HepG2 (cell line): ENCODE data around the gene HAP1. TPM values are rescaled to one million over a fixed set of nuclear protein-coding genes. Genes with fewer than 3 reads are reported as not detected.

ENCODE experiments used
- DDIT3 ChIP-seq: sonication (generic); formaldehyde crosslinking; IDR thresholded peaks from 2 replicates; pipeline ENCODE4 v1.4.0; 2020; ENCODE audit warnings: mild to moderate bottlenecking, missing genetic modification reagents
- DMTF1 ChIP-seq: sonication (generic); formaldehyde crosslinking; IDR thresholded peaks from 2 replicates; pipeline ENCODE4 v1.4.0; 2020; ENCODE audit warnings: mild to moderate bottlenecking, missing genetic modification reagents
- DRAP1 ChIP-seq: IDR thresholded peaks from 2 replicates; pipeline ENCODE4 v1.6.1; 2016; ENCODE audit warnings: missing genetic modification reagents, missing compliant biosample characterization
- HES4 ChIP-seq: sonication (generic); formaldehyde crosslinking; IDR thresholded peaks from 2 replicates; pipeline ENCODE4 v1.9.0; 2021; ENCODE audit warnings: mild to moderate bottlenecking, missing genetic modification reagents, borderline replicate concordance
- HNF4A ChIP-seq: sonication (generic); formaldehyde crosslinking; IDR thresholded peaks from 2 replicates; pipeline ENCODE4 v1.4.0; 2020; ENCODE audit warnings: missing genetic modification reagents
- HNRNPL ChIP-seq: fragments of 200-400 bp; formaldehyde crosslinking; IDR thresholded peaks from 2 replicates; pipeline ENCODE4 v1.6.1; 2017; ENCODE audit warnings: mild to moderate bottlenecking, low read depth, low read length
- HNRNPUL1 ChIP-seq: fragments of 200-400 bp; formaldehyde crosslinking; IDR thresholded peaks from 2 replicates; pipeline ENCODE4 v1.6.1; 2017; ENCODE audit warnings: low read depth, mild to moderate bottlenecking, low read length, moderate library complexity
- KLF12 ChIP-seq: sonication (generic); formaldehyde crosslinking; IDR thresholded peaks from 2 replicates; pipeline ENCODE4 v1.4.0; 2020; ENCODE audit warnings: missing genetic modification reagents, borderline replicate concordance
- REPIN1 ChIP-seq: sonication (generic); formaldehyde crosslinking; IDR thresholded peaks from 2 replicates; pipeline ENCODE4 v1.8.0; 2022; ENCODE audit warnings: missing genetic modification reagents, low read depth, mild to moderate bottlenecking, borderline replicate concordance
- SIX4 ChIP-seq: sonication (generic); formaldehyde crosslinking; IDR thresholded peaks from 2 replicates; pipeline ENCODE4 v1.4.0; 2020; ENCODE audit warnings: missing genetic modification reagents
- THAP9 ChIP-seq: sonication (generic); formaldehyde crosslinking; IDR thresholded peaks from 2 replicates; pipeline ENCODE4; 2020; ENCODE audit warnings: missing genetic modification reagents, mild to moderate bottlenecking, borderline replicate concordance
- TIGD3 ChIP-seq: sonication (generic); formaldehyde crosslinking; IDR thresholded peaks from 2 replicates; pipeline ENCODE4 v1.5.1; 2020; ENCODE audit warnings: mild to moderate bottlenecking, missing genetic modification reagents, borderline replicate concordance
- XRCC5 ChIP-seq: fragments of 200-400 bp; formaldehyde crosslinking; optimal IDR thresholded peaks from 2 replicates; pipeline ENCODE3; 2017; ENCODE audit warnings: mild to moderate bottlenecking, low read length
- ZNF333 ChIP-seq: sonication (generic); formaldehyde crosslinking; IDR thresholded peaks from 2 replicates; pipeline ENCODE4 v1.4.0; 2020; ENCODE audit warnings: mild to moderate bottlenecking, missing genetic modification reagents, borderline replicate concordance
- ZNF335 ChIP-seq: sonication (generic); formaldehyde crosslinking; IDR thresholded peaks from 2 replicates; pipeline ENCODE4 v1.4.0; 2020; ENCODE audit warnings: missing genetic modification reagents
- ZNF616 ChIP-seq: sonication (generic); formaldehyde crosslinking; IDR thresholded peaks from 2 replicates; pipeline ENCODE4 v1.5.0; 2020; ENCODE audit warnings: low read depth, mild to moderate bottlenecking, missing genetic modification reagents
- ZSCAN25 ChIP-seq: sonication (generic); formaldehyde crosslinking; IDR thresholded peaks from 2 replicates; pipeline ENCODE4 v1.8.0; 2022; ENCODE audit warnings: mild to moderate bottlenecking, missing genetic modification reagents
- polyA plus RNA-seq, 8 experiments: library from polyadenylated mRNA; depleted of rRNA in 3 of 8; stranded (reverse) in 7 of 8; unstranded in 1 of 8; fragments of >200 nt; fragmentation: Illumina TruSeq in 4 of 8; extraction: Trizol in 4 of 8; gene quantifications; 2 replicates each; pipeline versions ENCODE4 v1.2.1 to v1.2.3, GENCODE V29; 2011 to 2016; ENCODE audit warnings: low read depth in 4 of 8, missing spikeins in 1 of 8, mixed read lengths in 1 of 8; ENCODE audit not compliant: insufficient read depth in 1 of 8
- total RNA-seq, 5 experiments: library from RNA; depleted of rRNA; stranded (reverse); fragments of >200 nt; fragmentation: Illumina TruSeq; extraction: Trizol; gene quantifications; 2 replicates each; pipeline ENCODE4 v1.2.3, GENCODE V29; 2016; ENCODE audit warnings: low read depth in 1 of 5

The HAP1 gene
- total and polyA plus RNA-seq, 2 of the 13 experiments (the other 11 are each of a cell fraction or from before 2014, with no cell fraction given): 0.07 TPM

- TF ChIP-seq HNF4A (CRISPR knock-in tag) (peak; percentile 99), TIGD3 (0 out of 2 replicates have a peak, but pooled peaks have one; percentile 71), ZNF333 (CRISPR knock-in tag) (no peak), ZSCAN25 (CRISPR knock-in tag) (peak; percentile 86), ZNF335 (CRISPR knock-in tag) (peak; percentile 27; the same call in 1 of the 2 replicates), DMTF1 (0 out of 2 replicates have a peak, but pooled peaks have one; percentile 20), XRCC5 (peak; percentile 2), REPIN1 (CRISPR knock-in tag) (peak; percentile 55; the same call in 1 of the 2 replicates), SIX4 (CRISPR knock-in tag) (no peak), DRAP1 (CRISPR knock-in tag) (0 out of 2 replicates have a peak, but pooled peaks have one; percentile 23), DDIT3 (CRISPR knock-in tag) (no peak), HNRNPL (no peak), HES4 (peak; percentile 30; the same call in 1 of the 2 replicates), ZNF616 (CRISPR knock-in tag) (peak; percentile 40; the same call in 1 of the 2 replicates), KLF12 (CRISPR knock-in tag) (peak; percentile 91; the same call in 1 of the 2 replicates), HNRNPUL1 (no peak), THAP9 (peak; percentile 68)
Measured at GRCh38 chr17:41772586-41773189, 38.2 kb upstream of the HAP1 start (continued).
